ENCODE data around the gene GRIA4.

The GRIA4 gene

GRCh38 chr11:105705786-105706530 lies 96.1 kb downstream of the GRIA4 start:
- H3K4me3 Mint-ChIP-seq: no peak overlapping the region
- H3K27me3 Mint-ChIP-seq (ENCODE audit: low read depth, poor library complexity): peaks cover 4% of the 10 kb centered on the region
- no peaks in the 10 kb centered on the region for H3K36me3 Mint-ChIP-seq (ENCODE audit: low read depth)
- H3K9me3 Mint-ChIP-seq: no peaks in the 10 kb centered on the region
- H3K4me1 Mint-ChIP-seq: no peaks in the 10 kb centered on the region
- DNase-seq: no peak
- H3K27ac Mint-ChIP-seq: no peak overlapping the region
- no peak for TF ChIP-seq CTCF (IDR thresholded peaks at IDR 0.05)

DNA sequence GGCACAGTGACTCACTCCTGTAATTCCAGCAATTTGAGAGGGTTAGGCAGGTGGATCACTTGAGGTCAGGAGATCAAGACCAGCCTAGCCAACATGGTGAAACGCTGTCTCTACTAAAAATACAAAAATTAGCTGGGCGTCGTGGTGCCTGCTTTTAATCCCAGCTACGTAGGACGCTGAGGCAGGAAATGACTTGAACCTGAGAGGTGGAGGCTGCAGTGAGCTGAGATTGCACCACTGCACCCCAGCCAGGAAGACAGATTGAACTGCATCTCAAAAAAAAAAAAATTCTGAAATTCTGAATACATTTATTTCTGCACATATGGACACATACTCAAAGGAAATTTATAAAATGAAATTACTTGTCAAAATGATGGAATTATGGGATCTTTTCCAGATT lies 103.2 kb downstream of the GRIA4 start:
- Mint-ChIP-seq H3K9me3 (no peaks in the 10 kb centered on the region), H3K4me1 (no peaks in the 10 kb centered on the region), H3K4me3 (no peak overlapping the region), H3K36me3 (ENCODE audit: low read depth) (no peaks in the 10 kb centered on the region), H3K27ac (no peak overlapping the region), H3K27me3 (ENCODE audit: low read depth, poor library complexity) (no peaks in the 10 kb centered on the region)
- TF ChIP-seq CTCF (IDR thresholded peaks at IDR 0.05): no peak
- DNase-seq: no peak

DNA sequence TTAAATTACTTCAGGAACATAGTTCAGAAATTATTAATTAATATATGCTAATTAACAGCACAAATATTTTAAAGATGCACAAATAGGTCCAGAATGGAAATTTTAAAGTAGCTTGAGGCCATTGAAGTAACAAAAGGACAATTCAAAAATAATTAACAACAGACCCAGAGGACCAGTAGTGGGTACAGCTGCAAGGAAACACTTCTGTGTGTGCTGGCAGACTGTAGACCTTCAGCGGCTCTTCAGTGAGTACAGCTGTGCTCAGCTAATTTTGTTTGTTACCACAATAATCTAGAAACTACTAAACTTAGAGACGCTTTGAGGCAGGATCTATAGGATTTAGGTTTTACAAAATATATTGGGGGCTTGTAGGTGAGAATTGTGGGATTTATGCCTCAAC lies 103.8 kb downstream of the GRIA4 start:
- Mint-ChIP-seq H3K9me3 (no peaks in the 10 kb centered on the region), H3K4me1 (no peaks in the 10 kb centered on the region), H3K27ac (no peak overlapping the region), H3K36me3 (ENCODE audit: low read depth) (no peaks in the 10 kb centered on the region), H3K27me3 (ENCODE audit: low read depth, poor library complexity) (peaks cover 3% of the 10 kb centered on the region), H3K4me3 (no peak overlapping the region)
- DNase-seq: no peak
- no peak for TF ChIP-seq CTCF (IDR thresholded peaks at IDR 0.05)

DNA sequence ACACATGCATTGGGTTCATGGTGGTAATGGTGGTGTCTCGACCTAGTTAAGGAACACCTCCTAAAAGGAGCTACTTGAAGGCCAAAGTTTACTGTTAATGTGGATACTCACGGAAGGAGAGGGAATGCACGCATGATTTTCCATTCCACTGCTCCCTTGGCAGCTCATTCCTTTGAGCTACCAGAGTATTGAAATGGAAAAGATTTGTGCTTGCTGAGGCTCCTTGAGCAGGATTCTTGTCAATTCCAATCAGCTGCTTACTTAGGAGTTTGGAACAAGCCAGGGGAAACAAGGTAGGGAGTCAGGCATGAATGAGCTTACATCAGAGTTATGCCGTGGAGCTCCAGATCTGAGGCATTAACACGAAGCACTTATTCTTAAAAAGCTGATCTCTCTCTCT lies 108.8 kb downstream of the GRIA4 start:
- Mint-ChIP-seq H3K36me3 (ENCODE audit: low read depth) (no peaks in the 10 kb centered on the region), H3K4me1 (no peaks in the 10 kb centered on the region), H3K27me3 (ENCODE audit: low read depth, poor library complexity) (peaks cover 4% of the 10 kb centered on the region), H3K27ac (no peak overlapping the region), H3K4me3 (no peak overlapping the region), H3K9me3 (no peaks in the 10 kb centered on the region)
- TF ChIP-seq CTCF (IDR thresholded peaks at IDR 0.05): no peak
- DNase-seq: no peak

GRCh38 chr11:105719073-105719822 lies 109.4 kb downstream of the GRIA4 start:
- Mint-ChIP-seq H3K4me1 (no peaks in the 10 kb centered on the region), H3K9me3 (no peaks in the 10 kb centered on the region), H3K27me3 (ENCODE audit: low read depth, poor library complexity) (peaks cover 4% of the 10 kb centered on the region), H3K27ac (no peak overlapping the region), H3K36me3 (ENCODE audit: low read depth) (no peaks in the 10 kb centered on the region), H3K4me3 (no peak overlapping the region)
- TF ChIP-seq CTCF (IDR thresholded peaks at IDR 0.05): no peak
- no peak for DNase-seq
